Heart left ventricle (tissue), 16 donors: ENCODE measurements around the gene ARL3. TPM values are rescaled to one million over a fixed set of nuclear protein-coding genes. Genes with fewer than 3 reads are reported as not detected.

Experiments used
- ATAC-seq, 4 donors: fragments of 200-7000 bp; cut with Tn5 transposase; one replicate each; pipeline ENCODE4 v1.9.1; 2020 to 2022; ENCODE audit warnings: moderate library complexity in 4 of 4, mild to moderate bottlenecking in 3 of 4, moderate number of reproducible peaks in 1 of 4
- DNase-seq, 5 donors: peaks; one replicate each; pipeline ENCODE4 v3.0.0-alpha.2; 2020
- H3K27ac ChIP-seq, 12 donors: fragments of 200-600 bp; sonication (generic) in 4 of 12; one replicate each; pipeline versions ENCODE4 v1.5.0 to v1.8.0; 2016 to 2022; ENCODE audit warnings: mild to moderate bottlenecking in 2 of 12
- H3K27me3 ChIP-seq, 9 donors: fragments of 200-600 bp; sonication (generic) in 2 of 9; one replicate each; pipeline versions ENCODE4 v1.5.1 to v1.8.0; 2016 to 2022; ENCODE audit warnings: mild to moderate bottlenecking in 3 of 9
- H3K36me3 ChIP-seq, 9 donors: fragments of 200-600 bp; sonication (generic) in 2 of 9; one replicate each; pipeline versions ENCODE4 v1.5.0 to v1.8.0; 2018 to 2022; ENCODE audit warnings: mild to moderate bottlenecking in 2 of 9
- H3K4me1 ChIP-seq, 12 donors: fragments of 200-600 bp; sonication (generic) in 4 of 12; one replicate each; pipeline versions ENCODE4 v1.5.0 to v1.8.0; 2016 to 2022; ENCODE audit warnings: mild to moderate bottlenecking in 3 of 12
- H3K4me3 ChIP-seq, 12 donors: fragments of 200-600 bp; sonication (generic) in 4 of 12; one replicate each; pipeline versions ENCODE4 v1.5.0 to v1.8.0; 2017 to 2022; ENCODE audit warnings: mild to moderate bottlenecking in 9 of 12, moderate library complexity in 4 of 12
- H3K9me3 ChIP-seq, 12 donors: fragments of 200-600 bp; sonication (generic) in 4 of 12; one replicate each; pipeline versions ENCODE4 v1.5.0 to v1.8.0; 2016 to 2022; ENCODE audit warnings: mild to moderate bottlenecking in 1 of 12
- CTCF ChIP-seq, 12 donors: fragments of 200-600 bp; sonication (generic) in 4 of 12; IDR thresholded peaks; one replicate each; pipeline versions ENCODE4 v1.5.0 to v1.8.0; 2018 to 2022; ENCODE audit warnings: antibody characterized with exemption in 12 of 12, mild to moderate bottlenecking in 5 of 12
- POLR2A ChIP-seq, 2 donors: fragments of 450-650 bp; IDR thresholded peaks; one replicate each; pipeline ENCODE4 v1.6.1; 2017; ENCODE audit warnings: antibody characterized with exemption in 2 of 2, mild to moderate bottlenecking in 2 of 2, moderate library complexity in 2 of 2
- WGBS, 4 donors: extraction: QIAGEN DNeasy Blood & Tissue Kit in 2 of 4; methylation state at CpG; one replicate each; pipeline versions ENCODE4 v1.1.5 to v1.1.7; 2013 to 2018; 5-methylcytosine and 5-hydroxymethylcytosine counted together
- intact Hi-C, 10 donors: fragments of 100-400 bp; cut with DNase I; formaldehyde crosslinking; loops; one replicate each; pipeline versions ENCODE4 v1.11.1 to v1.14.2; 2022
- polyA plus RNA-seq, 2 donors: library from polyadenylated mRNA; stranded (reverse); fragments of 200-250 nt; gene quantifications; one replicate each; pipeline ENCODE4 v1.2.3, GENCODE V29; 2013
- total RNA-seq, 9 donors: library from RNA; depleted of rRNA in 2 of 9; stranded (reverse); fragments of >200 nt in 2 of 9; fragmentation: NEBNext Ultra II Directional in 3 of 9; extraction: Animal tissue kit (Norgen Biotek cat#: 25700) in 3 of 9; gene quantifications; one replicate each; pipeline versions ENCODE4 v1.1.0 to v1.2.4, GENCODE V29; 2016 to 2023
- donor health status: ischemic (EF 13 %, LVEDD 7.1; RV severe dilation, severe dysfunction).
- donor health status: healthy with polysubstance abuse.
- donor health status: DM: no; HTN: yes; CAD: no.
- donor health status: DM: no; HTN: no; CAD: no.
- donor health status: ischemic (EF 25% LVEDD 6.9; RV normal size, moderate dysfunction).
- donor health status: ischemic (EF 25% LVEDD 5.7; RV mildly dilated, moderate dysfunction).
- donor health status: healthy.
- donor health status: DM: yes; HTN: yes; CAD: no.
- donor health status: ischemic (EF 35%, LVEDD 5.7; RV mildly dilated, moderate dysfunction).
- donor health status: nonischemic (EF 11% LVEDD 7.7; RV severe dilation, severe dysfunction).
- donor health status: DM: yes; HTN: yes; CAD: no.
- donor health status: PGD.
- donor health status: ischemic (EF 29% LVEDD 5.4; RV normal size, mild dysfunction).
- donor health status: nonischemic (EF 23%, LVEDD 6.1; RV moderate dilation, normal function).

The ARL3 gene
- total and polyA plus RNA-seq, 11 donors = 5.8 to 19.3 (median 12.6) TPM

- no peak overlapping the region for H3K27ac ChIP-seq
- peaks cover 17 to 80% (median 58%) of the 10 kb centered on the region in 12 donors for H3K4me1 ChIP-seq
- peaks cover 2 to 80% (median 74%) of the 10 kb centered on the region in 9 donors for H3K36me3 ChIP-seq
- TF ChIP-seq CTCF (IDR thresholded peaks at IDR 0.05) (no peak), POLR2A (IDR thresholded peaks at IDR 0.05) (no peak)
- no peaks in the 10 kb centered on the region for H3K9me3 ChIP-seq
- intact Hi-C loops = no loop called here
- no peaks in the 10 kb centered on the region for H3K27me3 ChIP-seq
- ATAC-seq (no peak), DNase-seq (peak in 1 of 5 donors; percentile 7)
- WGBS, 4 donors = 63 to 84% (median 73%) methylated on average over 6 to 7 of the region's 7 CpGs
- H3K4me3 ChIP-seq = no peak overlapping the region
These were observed 59.6 kb downstream of the ARL3 start for GRCh38 chr10:102654566-102654965.

- peaks cover 2 to 71% (median 66%) of the 10 kb centered on the region in 9 donors for H3K36me3 ChIP-seq
- DNase-seq = peak in 1 of 5 donors; percentile 10
- intact Hi-C loops = no loop called here
- peak overlapping the region in 2 of 12 donors; percentile 13 to 71 for H3K27ac ChIP-seq
- TF ChIP-seq CTCF (IDR thresholded peaks at IDR 0.05) (no peak), POLR2A (IDR thresholded peaks at IDR 0.05) (no peak)
- no peak overlapping the region for H3K4me3 ChIP-seq
- no peaks in the 10 kb centered on the region for H3K27me3 ChIP-seq
- H3K4me1 ChIP-seq = peaks cover 29 to 86% (median 67%) of the 10 kb centered on the region in 12 donors
- no peak for ATAC-seq
- WGBS, 4 donors = 80 to 92% (median 88%) methylated on average over 1 of the region's 1 CpG
- H3K9me3 ChIP-seq = no peaks in the 10 kb centered on the region
These were observed 61.1 kb downstream of the ARL3 start for GRCh38 chr10:102653060-102653459.

GRCh38 chr10:102652170-102652916 is 61.9 kb downstream of the ARL3 start:
- no peak for ATAC-seq
- Histone ChIP-seq H3K27ac (peak overlapping the region in 5 of 12 donors; percentile 6 to 71 (median 29)), H3K4me3 (no peak overlapping the region), H3K4me1 (peaks cover 32 to 86% (median 69%) of the 10 kb centered on the region in 12 donors), H3K27me3 (no peaks in the 10 kb centered on the region), H3K36me3 (peaks cover 2 to 64% (median 59%) of the 10 kb centered on the region in 9 donors), H3K9me3 (no peaks in the 10 kb centered on the region)
- intact Hi-C loops = no loop called here
- DNase-seq = peak in 1 of 5 donors; percentile 27
- 84 to 92% (median 88%) methylated on average over 12 of the region's 12 CpGs for WGBS, 4 donors
- TF ChIP-seq CTCF (IDR thresholded peaks at IDR 0.05) = no peak
- no peak for TF ChIP-seq POLR2A (IDR thresholded peaks at IDR 0.05)

GRCh38 chr10:102651455-102652169 is 62.6 kb downstream of the ARL3 start:
- H3K4me1 ChIP-seq = peaks cover 38 to 86% (median 71%) of the 10 kb centered on the region in 12 donors
- H3K9me3 ChIP-seq = no peaks in the 10 kb centered on the region
- TF ChIP-seq POLR2A (IDR thresholded peaks at IDR 0.05) (no peak), CTCF (IDR thresholded peaks at IDR 0.05) (no peak)
- H3K27me3 ChIP-seq = no peaks in the 10 kb centered on the region
- DNase-seq (peak in 1 of 5 donors; percentile 51), ATAC-seq (no peak)
- 76 to 89% (median 81%) methylated on average over 5 to 11 of the region's 11 CpGs for WGBS, 4 donors
- H3K36me3 ChIP-seq = peaks cover 2 to 57% (median 51%) of the 10 kb centered on the region in 9 donors
- intact Hi-C loops = no loop called here
- peak overlapping the region in 10 of 12 donors; percentile 6 to 100 (median 58) for H3K27ac ChIP-seq
- H3K4me3 ChIP-seq = no peak overlapping the region
